ENCODE results near the gene PAN3.

PAN3 gene

DNA sequence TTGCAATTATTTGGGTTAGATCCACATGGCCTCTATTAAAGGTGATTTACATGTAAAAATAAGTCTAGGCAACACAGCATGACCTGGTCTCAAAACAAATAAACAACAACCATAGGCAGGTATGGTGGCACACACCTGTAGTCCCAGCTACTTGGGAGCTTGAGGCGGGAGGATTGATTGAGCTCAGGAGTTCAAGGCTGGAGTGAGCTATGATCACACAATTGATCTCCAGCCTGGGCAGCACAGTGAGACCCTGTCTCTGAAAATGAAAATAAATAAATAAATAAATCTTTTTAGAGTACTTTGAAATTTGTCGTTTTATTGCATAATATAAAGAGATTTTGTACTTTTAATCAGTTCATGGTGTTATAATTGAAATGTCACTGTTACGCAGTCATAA, 93.3 kb downstream of the PAN3 start:
- CTCF ChIA-PET: no interaction called here
- H3K27ac ChIP-seq: no peak overlapping the region
- POLR2A ChIA-PET (ENCODE audit: low non-redundant PET): no interaction called here
- TF ChIP-seq, protein P1, sequence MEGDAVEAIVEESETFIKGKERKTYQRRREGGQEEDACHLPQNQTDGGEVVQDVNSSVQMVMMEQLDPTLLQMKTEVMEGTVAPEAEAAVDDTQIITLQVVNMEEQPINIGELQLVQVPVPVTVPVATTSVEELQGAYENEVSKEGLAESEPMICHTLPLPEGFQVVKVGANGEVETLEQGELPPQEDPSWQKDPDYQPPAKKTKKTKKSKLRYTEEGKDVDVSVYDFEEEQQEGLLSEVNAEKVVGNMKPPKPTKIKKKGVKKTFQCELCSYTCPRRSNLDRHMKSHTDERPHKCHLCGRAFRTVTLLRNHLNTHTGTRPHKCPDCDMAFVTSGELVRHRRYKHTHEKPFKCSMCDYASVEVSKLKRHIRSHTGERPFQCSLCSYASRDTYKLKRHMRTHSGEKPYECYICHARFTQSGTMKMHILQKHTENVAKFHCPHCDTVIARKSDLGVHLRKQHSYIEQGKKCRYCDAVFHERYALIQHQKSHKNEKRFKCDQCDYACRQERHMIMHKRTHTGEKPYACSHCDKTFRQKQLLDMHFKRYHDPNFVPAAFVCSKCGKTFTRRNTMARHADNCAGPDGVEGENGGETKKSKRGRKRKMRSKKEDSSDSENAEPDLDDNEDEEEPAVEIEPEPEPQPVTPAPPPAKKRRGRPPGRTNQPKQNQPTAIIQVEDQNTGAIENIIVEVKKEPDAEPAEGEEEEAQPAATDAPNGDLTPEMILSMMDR (conservative IDR thresholded peaks at IDR 0.05; ENCODE audit: low read depth): no peak
- DNase-seq (ENCODE audit: low spot score): no peak

DNA sequence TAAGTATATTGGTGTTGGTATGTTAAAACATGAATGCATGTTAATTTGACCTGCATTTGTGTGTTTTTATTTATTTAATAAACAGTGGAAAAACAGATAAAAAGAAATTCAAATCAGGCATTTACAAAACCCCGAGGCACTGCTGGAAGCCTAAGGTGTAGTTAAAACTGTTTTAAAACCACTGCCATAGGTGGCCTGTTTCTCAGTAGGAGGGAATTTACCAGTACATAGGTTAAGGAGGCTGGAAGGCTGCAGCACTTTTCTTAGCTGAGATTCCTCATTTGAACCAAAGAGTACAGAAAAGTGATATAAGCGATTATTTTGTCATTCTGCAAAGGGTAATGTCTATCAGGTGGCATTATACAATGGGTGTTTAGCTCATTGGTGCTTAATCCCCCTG, 99.6 kb downstream of the PAN3 start:
- CTCF ChIA-PET: no interaction called here
- no peak overlapping the region for H3K27ac ChIP-seq
- TF ChIP-seq, protein P1 (conservative IDR thresholded peaks at IDR 0.05; ENCODE audit: low read depth): no peak
- POLR2A ChIA-PET (ENCODE audit: low non-redundant PET): no interaction called here
- no peak for DNase-seq (ENCODE audit: low spot score)

DNA sequence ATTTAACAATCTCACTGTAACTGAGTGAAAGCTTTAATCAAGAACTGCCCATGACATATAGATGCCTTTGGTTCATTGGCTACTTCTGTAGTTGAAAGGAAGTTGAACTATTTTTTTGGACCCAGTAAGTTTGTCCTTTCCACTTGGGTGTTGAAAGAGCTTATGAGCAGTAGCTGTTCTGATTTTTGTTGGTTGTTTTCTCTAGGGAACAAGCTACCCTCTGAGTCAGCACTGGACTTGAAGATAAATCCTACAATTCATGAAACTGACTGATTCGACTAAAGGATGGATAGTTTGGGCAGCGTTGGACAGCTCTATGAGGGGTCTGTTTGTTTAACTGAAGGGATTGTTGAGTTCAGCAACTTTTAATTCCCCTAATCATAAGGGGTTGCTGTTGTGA, 101.0 kb downstream of the PAN3 start:
- H3K27ac ChIP-seq: no peak overlapping the region
- POLR2A ChIA-PET (ENCODE audit: low non-redundant PET): no interaction called here
- DNase-seq (ENCODE audit: low spot score): no peak
- TF ChIP-seq, protein P1 (conservative IDR thresholded peaks at IDR 0.05; ENCODE audit: low read depth): no peak
- CTCF ChIA-PET: no interaction called here

- CTCF ChIA-PET: no interaction called here
- no peak for DNase-seq (ENCODE audit: low spot score)
- POLR2A ChIA-PET (ENCODE audit: low non-redundant PET): no interaction called here
- TF ChIP-seq, protein P1 (conservative IDR thresholded peaks at IDR 0.05; ENCODE audit: low read depth): no peak
- H3K27ac ChIP-seq: no peak overlapping the region
Measured at GRCh38 chr13:28245465-28245864, 107.1 kb downstream of the PAN3 start.

GRCh38 chr13:28246891-28247290, 108.5 kb downstream of the PAN3 start:
- ChIA-PET CTCF (no interaction called here), POLR2A (ENCODE audit: low non-redundant PET) (no interaction called here)
- no peak for DNase-seq (ENCODE audit: low spot score)
- TF ChIP-seq, protein P1 (conservative IDR thresholded peaks at IDR 0.05; ENCODE audit: low read depth): no peak
- H3K27ac ChIP-seq: no peak overlapping the region

- TF ChIP-seq, protein P1 (conservative IDR thresholded peaks at IDR 0.05; ENCODE audit: low read depth): no peak
- no peak for DNase-seq (ENCODE audit: low spot score)
- CTCF ChIA-PET: interaction anchor here (0.6 kb wide), 1 partner anchor 183 kb away, joined by 3 read pairs; no protein-coding TSS in a partner anchor
- no peak overlapping the region for H3K27ac ChIP-seq
- POLR2A ChIA-PET (ENCODE audit: low non-redundant PET): no interaction called here
Measured at GRCh38 chr13:28248080-28248479, 109.7 kb downstream of the PAN3 start.

- DNase-seq (ENCODE audit: low spot score): no peak
- POLR2A ChIA-PET (ENCODE audit: low non-redundant PET): no interaction called here
- H3K27ac ChIP-seq: no peak overlapping the region
- CTCF ChIA-PET: no interaction called here
- TF ChIP-seq, protein P1 (conservative IDR thresholded peaks at IDR 0.05; ENCODE audit: low read depth): no peak
Measured at GRCh38 chr13:28250542-28250941, 112.2 kb downstream of the PAN3 start.
